PC-9 (cell line): ENCODE data around the gene DLGAP1.

Source experiments
- CTCF ChIP-seq: fragments of 200-600 bp; sonication (generic); conservative IDR thresholded peaks from 2 replicates; pipeline ENCODE4 v1.6.1; 2017; ENCODE audit warnings: mixed run types, antibody characterized with exemption, mild to moderate bottlenecking, moderate library complexity
- EZH2 ChIP-seq: fragments of 200-600 bp; sonication (generic); IDR thresholded peaks from 2 replicates; pipeline ENCODE4 v1.8.0; 2017; ENCODE audit warnings: antibody characterized with exemption, low read depth

GRCh38 chr18:3902676-3903075 is 552.4 kb downstream of the DLGAP1 start:
- TF ChIP-seq CTCF (no peak), EZH2 (no peak)
